ENCODE results near the gene CDC5L.

The CDC5L gene

GRCh38 chr6:44375071-44375470 lies 12.4 kb upstream of the CDC5L start:
- DNase-seq: peak in 1 of 2 donors; percentile 71

- no peak for DNase-seq
These were observed 10.0 kb upstream of the CDC5L start for GRCh38 chr6:44377484-44377883.

GRCh38 chr6:44377971-44378370 lies 9.5 kb upstream of the CDC5L start:
- no peak for DNase-seq

- DNase-seq: peak; percentile 91 to 96
These were observed 5.8 kb upstream of the CDC5L start for GRCh38 chr6:44381739-44382138.

GRCh38 chr6:44386364-44386928 lies 1.1 kb upstream of the CDC5L start:
- DNase-seq: no peak

GRCh38 chr6:44386929-44387345 lies 569 bp upstream of the CDC5L start:
- DNase-seq: peak; percentile 35 to 44

- peak in 1 of 2 donors; percentile 26 for DNase-seq
These were observed 605 bp downstream of the CDC5L start for GRCh38 chr6:44388135-44388487.

GRCh38 chr6:44388887-44389286 lies 1.4 kb downstream of the CDC5L start:
- no peak for DNase-seq

GRCh38 chr6:44390158-44390683 lies 2.7 kb downstream of the CDC5L start:
- no peak for DNase-seq

GRCh38 chr6:44395501-44395900 lies 8.0 kb downstream of the CDC5L start:
- DNase-seq: no peak

- no peak for DNase-seq
These were observed 9.5 kb downstream of the CDC5L start for GRCh38 chr6:44396968-44397367.

GRCh38 chr6:44397424-44398164 lies 10.1 kb downstream of the CDC5L start:
- DNase-seq: no peak

GRCh38 chr6:44399991-44400390 lies 12.5 kb downstream of the CDC5L start:
- no peak for DNase-seq

- DNase-seq: no peak
These were observed 13.1 kb downstream of the CDC5L start for GRCh38 chr6:44400572-44400971.

- DNase-seq: no peak
These were observed 13.6 kb downstream of the CDC5L start for GRCh38 chr6:44401138-44401537.

GRCh38 chr6:44404022-44404714 lies 16.7 kb downstream of the CDC5L start:
- DNase-seq: no peak

- DNase-seq: no peak
These were observed 17.2 kb downstream of the CDC5L start for GRCh38 chr6:44404715-44405099.

- no peak for DNase-seq
These were observed 20.6 kb downstream of the CDC5L start for GRCh38 chr6:44407951-44408670.

GRCh38 chr6:44409207-44409794 lies 21.8 kb downstream of the CDC5L start:
- DNase-seq: no peak

GRCh38 chr6:44410363-44410762 lies 22.9 kb downstream of the CDC5L start:
- DNase-seq: no peak

- DNase-seq: no peak
These were observed 23.6 kb downstream of the CDC5L start for GRCh38 chr6:44411141-44411540.

GRCh38 chr6:44415449-44415848 lies 27.9 kb downstream of the CDC5L start:
- DNase-seq: no peak

All from inflammatory macrophage treated with lipopolysaccharide for 1 hour (primary cell).